H9 (cell line): ENCODE measurements around the gene PTGFRN. TPM values are rescaled to one million over a fixed set of nuclear protein-coding genes. Genes with fewer than 3 reads are reported as not detected.

Experiments used
- DNase-seq: peaks from one replicate; pipeline ENCODE4 v3.0.0-alpha.2; 2017
- H2AFZ ChIP-seq: one replicate; pipeline ENCODE4 v1.6.1; 2013; ENCODE audit warnings: mild to moderate bottlenecking, low read length, control low read depth, moderate library complexity
- H2AK5ac ChIP-seq: 2 replicates; pipeline ENCODE4 v1.6.1; 2013; ENCODE audit warnings: low read length, control low read depth, mixed read lengths; ENCODE audit not compliant: insufficient read length
- H2BK120ac ChIP-seq: one replicate; pipeline ENCODE4 v1.6.1; 2013; ENCODE audit warnings: low read depth, mild to moderate bottlenecking, low read length, control low read depth, inconsistent platforms; ENCODE audit not compliant: poor library complexity, severe bottlenecking
- H2BK12ac ChIP-seq: 2 replicates; pipeline ENCODE4 v1.6.1; 2013; ENCODE audit warnings: low read length, control low read depth, mixed read lengths, low read depth; ENCODE audit not compliant: insufficient read length
- H2BK15ac ChIP-seq: 2 replicates; pipeline ENCODE4 v1.6.1; 2013; ENCODE audit warnings: low read depth, low read length, control low read depth
- H2BK20ac ChIP-seq: one replicate; pipeline ENCODE4 v1.6.1; 2013; ENCODE audit warnings: low read depth, mild to moderate bottlenecking, low read length, control low read depth, inconsistent platforms; ENCODE audit not compliant: poor library complexity, severe bottlenecking
- H2BK5ac ChIP-seq: 2 replicates; pipeline ENCODE4 v1.6.1; 2013; ENCODE audit warnings: low read length, control low read depth, mixed read lengths; ENCODE audit not compliant: insufficient read length
- H3K14ac ChIP-seq: 2 replicates; pipeline ENCODE4 v1.6.1; 2013; ENCODE audit warnings: low read length, control low read depth; ENCODE audit not compliant: insufficient read depth
- H3K18ac ChIP-seq: 2 replicates; pipeline ENCODE4 v1.6.1; 2013; ENCODE audit warnings: low read depth, mild to moderate bottlenecking, mixed read lengths, low read length, control low read depth; ENCODE audit not compliant: insufficient read length
- H3K23ac ChIP-seq: 2 replicates; pipeline ENCODE4 v1.6.1; 2013; ENCODE audit warnings: low read length, control low read depth, mixed read lengths, low read depth; ENCODE audit not compliant: insufficient read length
- H3K23me2 ChIP-seq: 2 replicates; pipeline ENCODE4 v1.6.1; 2013; ENCODE audit warnings: low read depth, mild to moderate bottlenecking, mixed read lengths, low read length, control low read depth; ENCODE audit not compliant: insufficient read length, poor library complexity, severe bottlenecking
- H3K27ac ChIP-seq: 2 replicates; pipeline ENCODE4 v1.5.1; 2013; ENCODE audit warnings: low read length, control low read depth, mixed read lengths, low read depth; ENCODE audit not compliant: insufficient read length
- H3K27me3 ChIP-seq: 2 replicates; pipeline ENCODE4 v1.6.1; 2013; ENCODE audit warnings: low read length, control low read depth, inconsistent platforms; ENCODE audit not compliant: insufficient read depth
- H3K4ac ChIP-seq: 2 replicates; pipeline ENCODE4 v1.6.1; 2013; ENCODE audit warnings: low read depth, mild to moderate bottlenecking, control low read depth, inconsistent platforms, low read length, moderate library complexity
- H3K4me1 ChIP-seq: 2 replicates; pipeline ENCODE4 v1.6.1; 2013; ENCODE audit warnings: low read length, control low read depth, inconsistent platforms; ENCODE audit not compliant: insufficient read depth
- H3K4me2 ChIP-seq: 2 replicates; pipeline ENCODE4 v1.6.1; 2013; ENCODE audit warnings: low read length, control low read depth, mixed read lengths; ENCODE audit not compliant: insufficient read length, insufficient read depth
- H3K56ac ChIP-seq: 2 replicates; pipeline ENCODE4 v1.6.1; 2013; ENCODE audit warnings: low read depth, mild to moderate bottlenecking, mixed read lengths, low read length, control low read depth; ENCODE audit not compliant: insufficient read length
- H3K79me1 ChIP-seq: 2 replicates; pipeline ENCODE4 v1.6.1; 2013; ENCODE audit warnings: low read depth, mild to moderate bottlenecking, moderate library complexity, low read length, control low read depth, inconsistent platforms; ENCODE audit not compliant: insufficient read depth, poor library complexity, severe bottlenecking
- H3K79me2 ChIP-seq: 2 replicates; pipeline ENCODE4 v1.6.1; 2013; ENCODE audit warnings: low read length, control low read depth, inconsistent platforms; ENCODE audit not compliant: insufficient read depth
- H3K9ac ChIP-seq: 2 replicates; pipeline ENCODE4 v1.6.1; 2013; ENCODE audit warnings: low read length, control low read depth, mixed read lengths; ENCODE audit not compliant: insufficient read length; ENCODE audit errors: extremely low read depth
- H3K9me3 ChIP-seq: one replicate; pipeline ENCODE4 v1.6.1; 2013; ENCODE audit warnings: low read depth, low read length, inconsistent platforms; ENCODE audit not compliant: control insufficient read depth
- H3T11ph ChIP-seq: one replicate; pipeline ENCODE4 v1.6.1; 2013; ENCODE audit warnings: mild to moderate bottlenecking, low read length, control low read depth, inconsistent platforms
- H4K20me1 ChIP-seq: one replicate; pipeline ENCODE4 v1.6.1; 2013; ENCODE audit not compliant: control insufficient read depth, insufficient read length, insufficient read depth
- H4K5ac ChIP-seq: 2 replicates; pipeline ENCODE4 v1.6.1; 2013; ENCODE audit warnings: low read depth, mild to moderate bottlenecking, mixed read lengths, low read length, control low read depth; ENCODE audit not compliant: insufficient read length
- H4K8ac ChIP-seq: replicated peaks from 2 replicates; pipeline ENCODE4 v1.6.1; 2013; ENCODE audit warnings: low read length, control low read depth, mixed read lengths, low read depth; ENCODE audit not compliant: insufficient read length
- H4K91ac ChIP-seq: 2 replicates; pipeline ENCODE4 v1.6.1; 2013; ENCODE audit warnings: low read depth, mild to moderate bottlenecking, moderate library complexity, mixed read lengths, low read length, control low read depth; ENCODE audit not compliant: insufficient read length
- H3K27ac Mint-ChIP-seq, 3 experiments: 2 replicates in 2 of 3; 3 replicates in 1 of 3; pipeline ENCODE4 v1.8.0; 2020 to 2021; ENCODE audit warnings: mixed read lengths in 3 of 3, mild to moderate bottlenecking in 1 of 3, moderate library complexity in 1 of 3
- H3K27me3 Mint-ChIP-seq: 2 replicates; pipeline ENCODE4 v1.8.0; 2021; ENCODE audit warnings: low read depth, mild to moderate bottlenecking, moderate library complexity, mixed read lengths
- H3K36me3 Mint-ChIP-seq, 3 experiments: 2 replicates in 2 of 3; 3 replicates in 1 of 3; pipeline ENCODE4 v1.8.0; 2020 to 2021; ENCODE audit warnings: low read depth in 3 of 3, mixed read lengths in 3 of 3; ENCODE audit not compliant: insufficient read depth in 1 of 3
- H3K4me1 Mint-ChIP-seq, 2 experiments: 2 replicates each; pipeline ENCODE4 v1.8.0; 2020; ENCODE audit warnings: mixed read lengths in 2 of 2
- H3K4me3 Mint-ChIP-seq, 2 experiments: 2 replicates in 1 of 2; 3 replicates in 1 of 2; pipeline ENCODE4 v1.8.0; 2020 to 2021; ENCODE audit warnings: mild to moderate bottlenecking in 2 of 2, mixed read lengths in 2 of 2, moderate library complexity in 1 of 2
- H3K9me3 Mint-ChIP-seq, 2 experiments: 2 replicates in 1 of 2; 3 replicates in 1 of 2; pipeline ENCODE4 v1.8.0; 2020; ENCODE audit warnings: mild to moderate bottlenecking in 2 of 2, mixed read lengths in 2 of 2, moderate library complexity in 1 of 2
- WGBS: extraction: QIAGEN DNeasy Blood & Tissue Kit; methylation state at CpG from one replicate; pipeline ENCODE4 v1.1.7; 2013; ENCODE audit warnings: missing lambda C conversion rate, low lambda C conversion rate, mixed read lengths; ENCODE audit not compliant: insufficient read length; ENCODE audit errors: extremely low coverage; 5-methylcytosine and 5-hydroxymethylcytosine counted together
- total RNA-seq: library from RNA; stranded (reverse); gene quantifications from 2 replicates; pipeline ENCODE4 v1.2.1, GENCODE V29; 2021
- TF ChIP-seq, protein P1 (sequence below): fragments of 200-600 bp; sonication (generic); conservative IDR thresholded peaks from 3 replicates; pipeline ENCODE4 v1.8.0; 2021; ENCODE audit warnings: antibody characterized with exemption, mild to moderate bottlenecking

The PTGFRN gene
- total RNA-seq, 1 experiment from 2014 or later, result 26.3 TPM

DNA sequence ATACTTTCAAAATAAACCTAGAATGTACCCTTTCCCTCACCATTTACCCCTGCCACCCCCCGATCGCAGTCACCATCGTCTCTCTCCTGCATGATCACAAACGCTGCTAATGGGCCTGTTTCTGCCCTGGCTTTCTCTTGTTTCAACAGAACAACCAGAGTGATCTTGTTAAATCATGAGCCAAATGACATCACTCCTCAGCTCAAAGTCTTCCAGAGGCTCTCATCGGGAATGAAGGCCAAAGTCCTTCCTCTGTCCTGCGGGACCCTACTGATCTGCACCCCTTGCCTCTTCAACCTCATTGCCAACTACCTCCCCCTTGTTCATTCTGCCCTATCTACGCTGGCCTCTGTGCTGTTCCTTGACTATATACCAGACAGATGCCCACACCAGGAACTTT lies 39.4 kb upstream of the PTGFRN start:
- Histone ChIP-seq H3K9me3 (no peaks in the 10 kb centered on the region), H4K91ac (no peak overlapping the region), H3K4ac (no peak overlapping the region), H3K14ac (no peak overlapping the region), H3K56ac (no peak overlapping the region), H4K20me1 (no peaks in the 10 kb centered on the region), H4K5ac (no peak overlapping the region), H3K23me2 (no peaks in the 10 kb centered on the region), H2BK120ac (no peak overlapping the region), H2AK5ac (no peak overlapping the region), H2BK20ac (no peak overlapping the region), H3K79me1 (no peaks in the 10 kb centered on the region), H2BK12ac (no peak overlapping the region), H3K4me2 (no peak overlapping the region), H3T11ph (no peak overlapping the region), H3K18ac (no peak overlapping the region), H3K79me2 (no peaks in the 10 kb centered on the region), H2AFZ (no peak overlapping the region), H2BK5ac (no peak overlapping the region), H4K8ac (no peak overlapping the region), H3K27me3 (no peaks in the 10 kb centered on the region), H3K9ac (no peak overlapping the region), H2BK15ac (no peak overlapping the region), H3K23ac (no peak overlapping the region), H3K4me1 (no peaks in the 10 kb centered on the region), H3K27ac (no peak overlapping the region)
- H3K36me3 Mint-ChIP-seq, result no peaks in the 10 kb centered on the region
- DNase-seq, result no peak
- no peak overlapping the region for H3K4me3 Mint-ChIP-seq
- no peak overlapping the region for H3K27ac Mint-ChIP-seq
- peaks cover 2 to 7% of the 10 kb centered on the region in 2 experiments for H3K4me1 Mint-ChIP-seq
- H3K9me3 Mint-ChIP-seq, result no peaks in the 10 kb centered on the region
- TF ChIP-seq, protein P1, sequence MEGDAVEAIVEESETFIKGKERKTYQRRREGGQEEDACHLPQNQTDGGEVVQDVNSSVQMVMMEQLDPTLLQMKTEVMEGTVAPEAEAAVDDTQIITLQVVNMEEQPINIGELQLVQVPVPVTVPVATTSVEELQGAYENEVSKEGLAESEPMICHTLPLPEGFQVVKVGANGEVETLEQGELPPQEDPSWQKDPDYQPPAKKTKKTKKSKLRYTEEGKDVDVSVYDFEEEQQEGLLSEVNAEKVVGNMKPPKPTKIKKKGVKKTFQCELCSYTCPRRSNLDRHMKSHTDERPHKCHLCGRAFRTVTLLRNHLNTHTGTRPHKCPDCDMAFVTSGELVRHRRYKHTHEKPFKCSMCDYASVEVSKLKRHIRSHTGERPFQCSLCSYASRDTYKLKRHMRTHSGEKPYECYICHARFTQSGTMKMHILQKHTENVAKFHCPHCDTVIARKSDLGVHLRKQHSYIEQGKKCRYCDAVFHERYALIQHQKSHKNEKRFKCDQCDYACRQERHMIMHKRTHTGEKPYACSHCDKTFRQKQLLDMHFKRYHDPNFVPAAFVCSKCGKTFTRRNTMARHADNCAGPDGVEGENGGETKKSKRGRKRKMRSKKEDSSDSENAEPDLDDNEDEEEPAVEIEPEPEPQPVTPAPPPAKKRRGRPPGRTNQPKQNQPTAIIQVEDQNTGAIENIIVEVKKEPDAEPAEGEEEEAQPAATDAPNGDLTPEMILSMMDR, result no peak
- WGBS, result no CpG with 5 or more reads among the region's 7 CpGs
- no peaks in the 10 kb centered on the region for H3K27me3 Mint-ChIP-seq
